ENCODE measurements around the gene PLK3. TPM values are rescaled to one million over a fixed set of nuclear protein-coding genes. Genes with fewer than 3 reads are reported as not detected.
"Not testable (repeated sequence)": the region's sequence is repeated elsewhere in the genome, so short reads cannot be mapped to it uniquely, and the experiment has no call there.

Gene PLK3
- total RNA-seq, 4 donors from 2014 or later, result 27.6 to 156 (median 73.9) TPM

DNA sequence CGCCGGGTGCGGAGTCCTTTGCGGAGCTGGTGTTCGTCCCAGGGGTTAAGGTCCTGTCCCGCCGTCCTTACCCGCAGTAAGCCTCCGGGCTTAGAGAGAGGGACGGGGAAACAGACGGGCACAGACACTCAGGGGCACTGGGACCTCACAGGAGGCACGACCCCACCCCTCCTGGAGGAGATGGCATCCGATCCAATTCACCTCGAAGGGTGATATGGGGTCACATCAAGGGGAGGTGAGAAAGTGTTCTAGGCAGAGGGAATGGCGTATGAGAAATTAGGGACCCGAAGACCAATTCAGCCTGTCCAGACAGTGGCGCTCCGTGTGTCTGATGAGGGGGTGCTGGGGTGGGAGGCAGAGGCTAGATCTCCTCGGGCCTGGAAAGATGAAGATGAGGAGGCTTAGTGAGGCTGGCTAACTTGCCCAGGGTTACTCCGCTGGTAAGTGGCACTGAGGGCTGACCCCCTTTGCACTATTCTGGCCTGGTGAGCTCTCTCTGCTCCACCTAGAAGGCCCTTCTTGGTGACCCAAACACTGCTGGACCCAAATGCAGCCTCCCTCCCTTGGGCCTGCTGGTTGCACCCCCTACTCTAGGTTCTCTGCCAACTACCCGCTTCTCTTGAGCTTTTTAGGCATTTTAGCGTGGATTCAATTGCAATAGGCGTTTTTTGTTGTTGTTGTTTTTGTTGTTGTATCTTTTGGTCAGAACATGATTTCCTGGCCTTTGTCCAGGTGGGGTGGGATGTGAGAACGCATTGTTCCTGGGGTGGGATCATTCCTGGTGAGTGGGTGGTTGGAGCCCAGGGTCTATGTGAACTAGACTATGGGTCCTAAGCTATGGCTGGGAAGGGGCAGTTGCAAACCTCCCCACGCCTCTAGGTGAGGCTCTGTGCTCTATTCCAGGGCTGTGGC lies 20.4 kb downstream of the PLK3 start:
- peak; percentile 15 for ATAC-seq (ENCODE audit: low FRiP score)
- TF ChIP-seq, protein P1, sequence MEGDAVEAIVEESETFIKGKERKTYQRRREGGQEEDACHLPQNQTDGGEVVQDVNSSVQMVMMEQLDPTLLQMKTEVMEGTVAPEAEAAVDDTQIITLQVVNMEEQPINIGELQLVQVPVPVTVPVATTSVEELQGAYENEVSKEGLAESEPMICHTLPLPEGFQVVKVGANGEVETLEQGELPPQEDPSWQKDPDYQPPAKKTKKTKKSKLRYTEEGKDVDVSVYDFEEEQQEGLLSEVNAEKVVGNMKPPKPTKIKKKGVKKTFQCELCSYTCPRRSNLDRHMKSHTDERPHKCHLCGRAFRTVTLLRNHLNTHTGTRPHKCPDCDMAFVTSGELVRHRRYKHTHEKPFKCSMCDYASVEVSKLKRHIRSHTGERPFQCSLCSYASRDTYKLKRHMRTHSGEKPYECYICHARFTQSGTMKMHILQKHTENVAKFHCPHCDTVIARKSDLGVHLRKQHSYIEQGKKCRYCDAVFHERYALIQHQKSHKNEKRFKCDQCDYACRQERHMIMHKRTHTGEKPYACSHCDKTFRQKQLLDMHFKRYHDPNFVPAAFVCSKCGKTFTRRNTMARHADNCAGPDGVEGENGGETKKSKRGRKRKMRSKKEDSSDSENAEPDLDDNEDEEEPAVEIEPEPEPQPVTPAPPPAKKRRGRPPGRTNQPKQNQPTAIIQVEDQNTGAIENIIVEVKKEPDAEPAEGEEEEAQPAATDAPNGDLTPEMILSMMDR (IDR thresholded peaks at IDR 0.05), result no peak
- no peak for DNase-seq (ENCODE audit: low spot score)

DNA sequence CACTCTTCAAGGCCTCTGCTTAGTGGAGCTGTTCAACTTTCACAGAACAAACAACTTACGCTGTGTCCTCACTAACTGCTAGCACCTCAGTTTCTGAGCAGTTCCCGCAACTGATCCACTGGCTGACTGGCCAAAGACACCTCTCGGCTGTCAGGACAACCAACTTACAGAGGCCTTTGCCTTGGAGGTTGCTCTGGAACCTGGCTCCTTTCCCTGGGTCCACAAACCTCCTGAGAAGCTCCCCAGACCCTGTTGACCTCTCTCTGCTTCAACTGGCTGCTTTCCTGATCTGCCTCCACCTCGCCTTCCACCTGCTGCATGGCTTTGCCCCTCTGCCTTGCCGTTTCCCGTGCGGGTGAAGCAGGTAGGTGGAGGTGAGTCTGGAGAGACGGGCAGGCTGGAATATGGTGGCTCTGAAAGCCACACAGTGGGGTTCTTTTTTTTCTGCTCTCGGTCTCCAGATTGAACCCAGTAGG lies 21.1 kb downstream of the PLK3 start:
- no peak for DNase-seq (ENCODE audit: low spot score)
- ATAC-seq (ENCODE audit: low FRiP score), result no peak
- TF ChIP-seq, protein P1 (IDR thresholded peaks at IDR 0.05), result no peak

DNA sequence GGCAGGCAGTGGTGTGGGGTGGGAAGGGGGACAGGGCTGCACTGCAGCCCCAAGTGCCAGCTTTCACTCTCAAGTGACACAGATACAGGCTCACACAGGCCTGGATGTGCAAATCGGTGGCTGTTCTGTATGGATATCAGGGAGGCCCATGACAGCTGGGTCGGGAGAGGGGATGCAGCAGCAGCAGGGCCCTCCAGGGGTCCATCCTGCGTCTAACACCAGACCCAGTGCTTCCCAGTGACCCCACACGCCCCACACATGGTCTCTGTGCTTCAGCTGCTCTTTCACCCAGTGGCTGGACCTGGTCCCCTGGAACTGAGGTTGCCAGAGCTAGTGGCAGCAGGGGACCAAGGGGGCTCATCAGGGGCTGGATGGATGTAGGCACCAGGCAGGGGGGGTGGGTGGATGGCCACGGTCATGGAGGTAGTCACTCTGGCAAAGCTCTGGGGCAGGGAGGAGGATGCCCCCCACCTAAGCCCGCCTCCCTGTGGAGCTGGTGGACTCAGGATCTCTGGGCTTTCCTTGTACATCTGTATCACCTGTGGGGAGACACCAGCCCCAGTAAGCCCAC lies 22.0 kb downstream of the PLK3 start:
- TF ChIP-seq, protein P1 (IDR thresholded peaks at IDR 0.05), result no peak
- DNase-seq (ENCODE audit: low spot score), result no peak
- no peak for ATAC-seq (ENCODE audit: low FRiP score)

DNA sequence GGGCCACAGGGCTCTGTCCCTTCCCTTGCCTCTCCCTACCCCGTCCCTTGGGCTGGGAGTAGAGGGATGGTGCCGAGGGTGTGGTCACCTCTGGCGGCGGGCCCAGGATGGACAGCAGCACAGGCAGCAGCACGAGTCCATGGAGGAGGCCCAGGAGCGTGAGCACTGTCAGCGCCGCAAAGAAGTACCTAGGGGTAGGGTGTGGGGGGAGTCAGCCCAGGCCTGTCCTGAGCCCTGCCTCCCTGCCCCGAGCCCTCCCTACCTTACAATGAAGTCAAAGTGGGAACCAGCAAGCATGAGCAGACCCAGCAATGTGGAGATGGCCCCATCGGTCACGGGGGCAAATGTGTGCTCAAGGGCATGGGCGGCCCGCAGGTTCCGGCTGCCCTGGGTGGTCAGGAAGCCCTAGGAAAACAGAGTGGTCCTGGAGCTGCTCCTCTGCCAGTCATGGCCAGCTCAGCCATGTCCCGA lies 22.8 kb downstream of the PLK3 start:
- TF ChIP-seq, protein P1 (IDR thresholded peaks at IDR 0.05), result no peak
- DNase-seq (ENCODE audit: low spot score) (no peak), ATAC-seq (ENCODE audit: low FRiP score) (peak; percentile 10)

DNA sequence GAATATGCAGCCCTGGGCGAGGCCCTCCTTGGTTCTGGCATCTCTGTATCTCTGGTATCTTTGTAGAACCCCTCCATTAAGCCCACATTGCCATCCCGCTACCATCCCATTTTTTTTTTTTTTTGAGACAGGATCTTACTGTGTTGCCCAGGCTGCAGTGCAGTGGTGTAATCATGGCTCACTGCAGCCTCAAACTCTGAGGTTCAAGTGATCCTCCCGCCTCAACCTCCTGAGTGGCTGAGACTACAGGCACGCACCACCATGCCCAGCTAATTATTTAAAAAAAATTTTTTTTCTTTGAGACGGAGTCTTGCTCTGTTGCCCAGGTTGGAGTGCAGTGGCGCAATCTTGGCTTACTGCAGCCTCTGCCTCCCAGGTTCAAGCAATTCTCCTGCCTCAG lies 24.2 kb downstream of the PLK3 start:
- not testable (repeated sequence) for DNase-seq (ENCODE audit: low spot score); ATAC-seq (ENCODE audit: low FRiP score)

DNA sequence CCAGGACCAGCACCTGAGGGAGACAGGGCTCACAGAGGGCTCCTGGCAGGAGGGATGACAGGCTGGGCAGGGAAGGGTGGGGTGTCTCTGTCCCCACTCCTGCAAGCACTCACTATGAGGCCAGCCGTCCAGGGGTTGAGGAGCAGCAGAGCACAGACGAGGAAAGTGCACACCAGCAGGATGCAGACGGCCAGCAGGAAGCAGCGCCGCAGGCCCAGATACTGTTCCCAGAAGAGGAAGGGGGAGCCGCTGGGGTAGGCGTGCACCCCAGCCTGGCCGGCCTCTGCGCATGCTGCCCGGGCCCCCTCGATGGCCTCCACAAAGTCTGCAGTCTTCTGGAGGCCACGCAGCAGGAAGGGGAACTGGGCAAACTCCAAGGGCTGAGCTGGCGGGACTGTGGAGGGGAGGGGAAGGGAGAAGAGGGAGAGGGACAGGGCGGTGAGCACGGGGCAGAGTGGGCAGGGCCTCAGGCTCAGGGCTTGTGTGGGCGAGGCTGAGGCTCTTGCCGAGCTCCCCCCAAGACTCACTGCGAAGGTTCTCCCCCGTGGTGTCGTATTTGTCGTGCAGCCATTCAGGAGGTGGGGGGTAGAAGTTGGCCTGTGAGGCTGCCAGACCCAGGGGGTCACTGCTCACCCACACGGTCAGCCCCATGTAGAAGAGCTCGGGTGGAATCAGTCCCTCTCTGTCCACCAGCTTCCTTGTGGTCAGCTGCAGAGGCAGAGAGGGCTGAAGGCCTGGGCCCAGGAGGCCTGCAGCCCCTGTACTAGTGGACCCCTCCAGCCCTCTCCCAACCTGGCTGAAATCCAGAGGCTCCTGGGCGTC lies 26.4 kb downstream of the PLK3 start:
- no peak for DNase-seq (ENCODE audit: low spot score)
- no peak for ATAC-seq (ENCODE audit: low FRiP score)
- TF ChIP-seq, protein P1 (IDR thresholded peaks at IDR 0.05), result no peak

Data from omental fat pad (tissue), 4 donors.